SJCRH30 (cell line): ENCODE measurements around the gene GDAP1L1. TPM values are rescaled to one million over a fixed set of nuclear protein-coding genes. Genes with fewer than 3 reads are reported as not detected.
"Not testable (repeated sequence)": the region's sequence is repeated elsewhere in the genome, so short reads cannot be mapped to it uniquely, and the experiment has no call there.

Experiments used
- DNase-seq, 2 experiments: peaks; one replicate each; pipeline ENCODE4 v3.0.0-alpha.2; 2015 to 2020
- H3K27ac ChIP-seq: fragments of 250-450 bp; sonication (Bioruptor Pico); 2 replicates; pipeline ENCODE4 v1.5.1; 2020; ENCODE audit warnings: mild to moderate bottlenecking, moderate library complexity
- H3K27me3 ChIP-seq: fragments of 250-450 bp; sonication (Bioruptor Pico); 2 replicates; pipeline ENCODE4 v1.5.1; 2020; ENCODE audit warnings: mild to moderate bottlenecking, moderate library complexity
- H3K36me3 ChIP-seq: fragments of 250-450 bp; sonication (Bioruptor Pico); 2 replicates; pipeline ENCODE4 v1.5.1; 2020; ENCODE audit warnings: mild to moderate bottlenecking, moderate library complexity
- H3K4me1 ChIP-seq: fragments of 250-450 bp; sonication (Bioruptor Pico); 2 replicates; pipeline ENCODE4 v1.5.1; 2020; ENCODE audit warnings: mild to moderate bottlenecking, moderate library complexity
- H3K4me3 ChIP-seq: fragments of 250-450 bp; sonication (Bioruptor Pico); 2 replicates; pipeline ENCODE4 v1.5.1; 2020; ENCODE audit warnings: mild to moderate bottlenecking, moderate library complexity
- H3K9me3 ChIP-seq: fragments of 250-450 bp; sonication (Bioruptor Pico); replicated peaks from 2 replicates; pipeline ENCODE4 v1.5.1; 2020; ENCODE audit warnings: mild to moderate bottlenecking, moderate library complexity
- total RNA-seq: library from RNA; depleted of rRNA; stranded (reverse); fragments of >200 nt; shearing (Covaris generic); gene quantifications from 2 replicates; pipeline ENCODE4 v1.2.3, GENCODE V29; 2014; rRNA removed

The GDAP1L1 gene
- total RNA-seq, 1 experiment from 2014 or later: not detected

DNA sequence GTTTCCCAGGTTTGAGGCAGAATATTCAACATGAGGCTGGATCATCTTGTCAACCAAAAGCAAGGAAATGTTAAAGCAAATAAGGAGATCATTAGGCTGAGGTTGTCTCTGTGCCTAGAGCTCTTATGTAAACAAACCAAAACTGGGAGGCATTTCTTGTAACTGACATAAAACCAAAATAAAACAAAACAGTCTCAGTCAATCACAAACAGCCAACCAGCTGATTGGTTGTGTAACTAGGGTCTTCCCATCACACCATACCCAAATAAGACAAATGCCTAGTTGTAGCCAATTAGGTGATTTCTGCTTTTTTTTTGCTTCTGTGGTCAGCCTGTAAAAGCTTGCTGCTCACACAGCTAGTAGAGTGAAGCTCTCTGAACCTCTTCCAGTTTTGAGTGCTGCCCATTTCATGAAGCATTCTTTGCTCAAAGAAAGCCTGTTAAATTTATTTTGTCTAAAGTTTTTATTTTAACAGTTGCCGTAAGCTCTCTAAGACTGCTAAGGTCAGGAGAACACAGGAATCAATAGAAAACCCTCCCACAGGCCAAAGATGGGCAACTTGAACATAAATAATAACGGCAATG, 72.8 kb downstream of the GDAP1L1 start:
- Histone ChIP-seq H3K27ac (no peak overlapping the region), H3K4me1 (peaks cover 9% of the 10 kb centered on the region), H3K9me3 (peaks cover 15% of the 10 kb centered on the region), H3K27me3 (no peaks in the 10 kb centered on the region), H3K36me3 (no peaks in the 10 kb centered on the region), H3K4me3 (no peak overlapping the region)
- DNase-seq: no peak

- Histone ChIP-seq H3K4me3 (no peak overlapping the region), H3K36me3 (no peaks in the 10 kb centered on the region), H3K27me3 (no peaks in the 10 kb centered on the region), H3K9me3 (peaks cover 9% of the 10 kb centered on the region), H3K27ac (no peak overlapping the region), H3K4me1 (peaks cover 28% of the 10 kb centered on the region)
- DNase-seq: peak; percentile 68 to 72
Measured at GRCh38 chr20:44324343-44324742, 77.2 kb downstream of the GDAP1L1 start.

- Histone ChIP-seq H3K27ac (peak overlapping the region; percentile 68), H3K36me3 (no peaks in the 10 kb centered on the region), H3K4me1 (peaks cover 28% of the 10 kb centered on the region), H3K27me3 (peaks cover 3% of the 10 kb centered on the region; the same call in 1 of the 2 replicates), H3K9me3 (no peaks in the 10 kb centered on the region), H3K4me3 (peak overlapping the region; percentile 45)
- DNase-seq: peak; percentile 67 to 72
Measured at GRCh38 chr20:44326391-44327159, 79.5 kb downstream of the GDAP1L1 start.

DNA sequence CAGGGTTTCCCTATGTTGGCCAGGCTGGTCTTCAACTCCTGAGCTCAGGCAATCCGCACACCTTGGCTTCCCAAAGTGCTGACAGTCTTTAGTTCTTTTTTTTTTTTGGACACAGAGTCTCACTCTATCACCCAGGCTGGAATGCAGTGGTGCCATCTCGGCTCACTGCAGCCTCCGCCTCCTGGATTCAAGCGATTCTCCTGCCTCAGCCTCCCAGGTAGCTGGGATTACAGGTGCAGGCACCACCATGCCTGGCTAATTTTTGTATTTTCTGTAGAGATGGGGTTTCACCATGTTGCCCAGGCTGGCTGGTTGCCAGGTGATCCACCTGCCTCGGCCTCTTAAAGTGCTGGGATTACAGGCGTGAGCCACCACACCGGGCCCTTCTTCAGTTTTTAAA, 80.6 kb downstream of the GDAP1L1 start:
- DNase-seq, H3K27ac ChIP-seq, H3K9me3 ChIP-seq, H3K4me3 ChIP-seq, H3K36me3 ChIP-seq, H3K27me3 ChIP-seq: not testable (repeated sequence)
- peaks cover 28% of the 10 kb centered on the region for H3K4me1 ChIP-seq

GRCh38 chr20:44328428-44328827, 81.3 kb downstream of the GDAP1L1 start:
- Histone ChIP-seq H3K27ac (no peak overlapping the region), H3K4me1 (peaks cover 28% of the 10 kb centered on the region)

More at GRCh38 chr20:44328428-44328827, 81.3 kb downstream of the GDAP1L1 start:
- H3K9me3 ChIP-seq: no peaks in the 10 kb centered on the region
- DNase-seq: no peak
- H3K36me3 ChIP-seq: no peaks in the 10 kb centered on the region
- no peak overlapping the region for H3K4me3 ChIP-seq
- peaks cover 10% of the 10 kb centered on the region; the same call in 1 of the 2 replicates for H3K27me3 ChIP-seq

Other genes with a start within 250 kb of the GDAP1L1 start
- gene JPH2, start 60.1 kb upstream of the GDAP1L1 start, total RNA-seq: 6.7 and 7.4 TPM in 2 replicates
- gene OSER1, start 36.5 kb upstream of the GDAP1L1 start, total RNA-seq: 50.6 and 54.9 TPM in 2 replicates
- gene FITM2, start 63.9 kb downstream of the GDAP1L1 start, total RNA-seq: 5.7 and 5.8 TPM in 2 replicates
- not detected in 2 replicates for gene R3HDML, start 89.7 kb downstream of the GDAP1L1 start, total RNA-seq
- not detected in 2 replicates for gene HNF4A, start 108.4 kb downstream of the GDAP1L1 start, total RNA-seq
- 13.3 and 14.1 TPM in 2 replicates for gene TTPAL, start 228.6 kb downstream of the GDAP1L1 start, total RNA-seq